H1 (cell line): ENCODE data around the gene PLAU. TPM values are rescaled to one million over a fixed set of nuclear protein-coding genes. Genes with fewer than 3 reads are reported as not detected.

ENCODE experiments used
- CTCF ChIA-PET: fragments of 300-600 bp; sonication (Branson Sonifier 250); formaldehyde crosslinking; loops from one replicate; lab custom pipeline; 2021; ENCODE audit not compliant: partially characterized antibody; lab: Charles Lee
- POLR2A ChIA-PET: fragments of 300-600 bp; sonication (Branson Sonifier 250); formaldehyde crosslinking; loops from one replicate; lab custom pipeline; 2021; ENCODE audit warnings: inconsistent platforms; ENCODE audit not compliant: partially characterized antibody; lab: Charles Lee
- DNase-seq, 2 experiments: peaks; one replicate each; pipeline versions ENCODE4 v3.0.0 to v3.0.0-alpha.2; 2010 to 2022; ENCODE audit warnings: low spot score in 2 of 2, low read depth in 1 of 2, mixed read lengths in 1 of 2
- FAIRE-seq: peaks from 2 replicates; lab custom pipeline; 2011; peaks lifted over from hg19 to GRCh38; lab: Jason Lieb, UNC
- H2AFZ ChIP-seq: 2 replicates; pipeline ENCODE4 v1.8.1; 2012; ENCODE audit warnings: low read length, inconsistent platforms
- H2AK5ac ChIP-seq: 2 replicates; pipeline ENCODE4 v1.6.1; 2013; ENCODE audit warnings: low read depth, low read length
- H2BK120ac ChIP-seq: replicated peaks from 2 replicates; pipeline ENCODE3; 2013; ENCODE audit warnings: low read depth, low read length, inconsistent platforms
- H2BK12ac ChIP-seq: 2 replicates; pipeline ENCODE4 v1.6.1; 2013; ENCODE audit warnings: low read depth, low read length
- H2BK15ac ChIP-seq: 2 replicates; pipeline ENCODE4 v1.6.1; 2013; ENCODE audit warnings: low read length
- H2BK20ac ChIP-seq: 2 replicates; pipeline ENCODE4 v1.6.1; 2013; ENCODE audit warnings: low read length
- H2BK5ac ChIP-seq: 2 replicates; pipeline ENCODE4 v1.6.1; 2013; ENCODE audit warnings: low read depth, low read length
- H3K14ac ChIP-seq: 2 replicates; pipeline ENCODE4 v1.6.1; 2013; ENCODE audit warnings: inconsistent platforms; ENCODE audit not compliant: insufficient read length
- H3K18ac ChIP-seq: 2 replicates; pipeline ENCODE4 v1.6.1; 2013; ENCODE audit warnings: low read length; ENCODE audit errors: extremely low read depth
- H3K23ac ChIP-seq: 2 replicates; pipeline ENCODE4 v1.6.1; 2013; ENCODE audit warnings: inconsistent platforms; ENCODE audit not compliant: insufficient read length
- H3K23me2 ChIP-seq: 2 replicates; pipeline ENCODE4 v1.6.1; 2013; ENCODE audit warnings: low read depth, low read length
- H3K27ac ChIP-seq: 2 replicates; pipeline ENCODE4 v1.6.1; 2011; ENCODE audit warnings: low read depth, low read length, inconsistent platforms
- H3K27me3 ChIP-seq, 4 experiments: replicated peaks in 1 of 4; 1 replicate in 1 of 4; 2 replicates in 3 of 4; pipeline versions ENCODE4 v1.6.1 to v1.8.1; 2011 to 2013; ENCODE audit warnings: low read length in 3 of 4, mild to moderate bottlenecking in 3 of 4, inconsistent platforms in 2 of 4, mixed read lengths in 2 of 4, moderate library complexity in 1 of 4; ENCODE audit not compliant: control insufficient read depth in 3 of 4, insufficient read depth in 3 of 4; ENCODE audit errors: extremely low read depth in 1 of 4
- H3K36me3 ChIP-seq, 4 experiments: 2 replicates each; pipeline versions ENCODE4 v1.6.1 to v1.8.1; 2011 to 2013; ENCODE audit warnings: mild to moderate bottlenecking in 4 of 4, low read length in 3 of 4, moderate library complexity in 2 of 4, control low read depth in 1 of 4, inconsistent platforms in 1 of 4; ENCODE audit not compliant: insufficient read depth in 4 of 4, control insufficient read depth in 2 of 4
- H3K4ac ChIP-seq: replicated peaks from 2 replicates; pipeline ENCODE3; 2013; ENCODE audit warnings: low read length, low read depth, mixed read lengths, inconsistent platforms; ENCODE audit not compliant: insufficient read length
- H3K4me1 ChIP-seq, 4 experiments: replicated peaks in 1 of 4; 1 replicate in 1 of 4; 2 replicates in 3 of 4; pipeline versions ENCODE4 v1.6.1 to v1.8.1; 2011 to 2013; ENCODE audit warnings: low read length in 3 of 4, inconsistent platforms in 2 of 4, mixed read lengths in 1 of 4; ENCODE audit not compliant: insufficient read depth in 4 of 4, control insufficient read depth in 3 of 4
- H3K4me2 ChIP-seq, 2 experiments: 2 replicates each; pipeline versions ENCODE4 v1.6.1 to v1.8.1; 2011 to 2013; ENCODE audit warnings: low read depth in 2 of 2, low read length in 2 of 2, control low read depth in 1 of 2, inconsistent platforms in 1 of 2, mild to moderate bottlenecking in 1 of 2; ENCODE audit not compliant: insufficient read depth in 1 of 2
- H3K4me3 ChIP-seq, 4 experiments: fragments of 200-600, 300-600 bp in 1 of 4; sonication (generic), shearing (Covaris generic), sonication (Bioruptor Twin) in 1 of 4; 2 replicates each; pipeline versions ENCODE4 v1.5.1 to v1.8.1; 2011 to 2016; ENCODE audit warnings: low read length in 4 of 4, low read depth in 3 of 4, control low read depth in 2 of 4, inconsistent platforms in 2 of 4, mild to moderate bottlenecking in 2 of 4, mixed read lengths in 1 of 4, moderate library complexity in 1 of 4; ENCODE audit not compliant: insufficient read depth in 2 of 4; ENCODE audit errors: extremely low read depth in 1 of 4
- H3K56ac ChIP-seq: replicated peaks from 2 replicates; pipeline ENCODE3; 2013; ENCODE audit warnings: low read depth, mild to moderate bottlenecking, mixed read lengths, low read length, inconsistent platforms; ENCODE audit not compliant: insufficient read length
- H3K79me1 ChIP-seq: 2 replicates; pipeline ENCODE4 v1.6.1; 2013; ENCODE audit warnings: low read depth, low read length, control low read depth
- H3K79me2 ChIP-seq, 2 experiments: 2 replicates each; pipeline versions ENCODE4 v1.6.1 to v1.8.1; 2012 to 2013; ENCODE audit warnings: low read length in 2 of 2, mild to moderate bottlenecking in 2 of 2, inconsistent platforms in 1 of 2; ENCODE audit not compliant: insufficient read depth in 2 of 2, control insufficient read depth in 1 of 2
- H3K9ac ChIP-seq, 4 experiments: replicated peaks in 1 of 4; 1 replicate in 1 of 4; 2 replicates in 3 of 4; pipeline versions ENCODE4 v1.6.1 to v1.8.1; 2011 to 2013; ENCODE audit warnings: low read depth in 3 of 4, low read length in 3 of 4, control low read depth in 2 of 4, mild to moderate bottlenecking in 2 of 4, moderate library complexity in 2 of 4, inconsistent platforms in 1 of 4; ENCODE audit errors: extremely low read depth in 1 of 4
- H3K9me3 ChIP-seq, 2 experiments: 2 replicates each; pipeline versions ENCODE4 v1.6.1 to v1.8.1; 2012 to 2013; ENCODE audit warnings: mild to moderate bottlenecking in 2 of 2, moderate library complexity in 2 of 2, control low read depth in 1 of 2, inconsistent platforms in 1 of 2, low read depth in 1 of 2, low read length in 1 of 2, mixed read lengths in 1 of 2; ENCODE audit not compliant: insufficient read depth in 2 of 2
- H4K20me1 ChIP-seq, 2 experiments: replicated peaks in 1 of 2; 2 replicates each; pipeline versions ENCODE3 to v1.8.1; 2011 to 2013; ENCODE audit warnings: inconsistent platforms in 2 of 2, low read length in 2 of 2, mild to moderate bottlenecking in 1 of 2; ENCODE audit not compliant: insufficient read depth in 2 of 2, control insufficient read depth in 1 of 2
- H4K5ac ChIP-seq: 2 replicates; pipeline ENCODE4 v1.6.1; 2013; ENCODE audit warnings: low read length, low read depth, mixed read lengths, inconsistent platforms; ENCODE audit not compliant: insufficient read length
- H4K8ac ChIP-seq: 2 replicates; pipeline ENCODE4 v1.8.0; 2013; ENCODE audit warnings: mild to moderate bottlenecking, moderate library complexity, low read length, inconsistent platforms; ENCODE audit not compliant: insufficient read depth; ENCODE audit errors: extremely low read depth
- H4K91ac ChIP-seq: replicated peaks from 2 replicates; pipeline ENCODE3; 2013; ENCODE audit warnings: low read length, mixed read lengths, inconsistent platforms; ENCODE audit not compliant: insufficient read length
- CEBPB ChIP-seq: IDR thresholded peaks from 2 replicates; pipeline ENCODE4 v1.6.1; 2012; ENCODE audit warnings: low read depth, low read length
- KDM4A ChIP-seq: IDR thresholded peaks from one replicate; pipeline ENCODE4 v1.7.1; 2012; ENCODE audit warnings: low read depth, mild to moderate bottlenecking, moderate library complexity, low read length, inconsistent platforms; ENCODE audit not compliant: severe bottlenecking
- PHF8 ChIP-seq: fragments of 200-600 bp; sonication (generic); conservative IDR thresholded peaks from 2 replicates; pipeline ENCODE4 v1.7.1; 2012; ENCODE audit warnings: low read depth, mild to moderate bottlenecking, inconsistent platforms, low read length, moderate library complexity
- POU5F1 ChIP-seq: IDR thresholded peaks from 2 replicates; pipeline ENCODE4 v1.6.1; 2011; ENCODE audit warnings: low read depth, mild to moderate bottlenecking, low read length, moderate library complexity
- WGBS, 2 experiments: shearing (Covaris generic) in 1 of 2; methylation state at CpG; one replicate each; pipeline versions ENCODE4 v1.1.6 to v1.1.7; 2013 to 2015; ENCODE audit warnings: low lambda C conversion rate in 2 of 2, mixed read lengths in 2 of 2, inconsistent platforms in 1 of 2, low coverage in 1 of 2, missing lambda C conversion rate in 1 of 2; ENCODE audit not compliant: insufficient replicate concordance in 2 of 2, insufficient coverage in 1 of 2, insufficient read length in 1 of 2; ENCODE audit errors: extremely low coverage in 1 of 2, missing lambda C conversion rate in 1 of 2; 5-methylcytosine and 5-hydroxymethylcytosine counted together
- polyA plus RNA-seq, 7 experiments: library from polyadenylated mRNA; depleted of rRNA in 3 of 7; stranded (reverse) in 5 of 7; unstranded in 2 of 7; fragments of >200 nt in 5 of 7; fragments of 200-250 nt in 2 of 7; gene quantifications; 1 replicate in 5 of 7; 2 replicates in 1 of 7; 4 replicates in 1 of 7; pipeline versions ENCODE4 v1.2.1 to v1.2.3, GENCODE V29; 2011 to 2013; ENCODE audit warnings: missing spikeins in 2 of 7, mixed read lengths in 2 of 7
- total RNA-seq: library from RNA; stranded (reverse); fragmentation: NEBNext Ultra II Directional; extraction: Animal tissue kit (Norgen Biotek cat#: 25700); gene quantifications from 2 replicates; pipeline ENCODE4 v1.2.1, GENCODE V29; 2021
- TF ChIP-seq, protein P1 (sequence below), 3 experiments: IDR thresholded peaks; 1 replicate in 2 of 3; 2 replicates in 1 of 3; pipeline versions ENCODE4 v1.5.1 to v1.6.1; 2011; ENCODE audit warnings: low read length in 3 of 3, mild to moderate bottlenecking in 3 of 3, inconsistent platforms in 2 of 3, low read depth in 1 of 3, moderate library complexity in 1 of 3; ENCODE audit not compliant: insufficient read depth in 1 of 3; ENCODE audit errors: control extremely low read depth in 1 of 3
- TF ChIP-seq, protein P2 (sequence below): IDR thresholded peaks from 2 replicates; pipeline ENCODE4 v1.6.1; 2012; ENCODE audit warnings: low read length, inconsistent platforms

Gene PLAU
- total and polyA plus RNA-seq, 2 of the 8 experiments (the other 6 are each of a cell fraction or from before 2014, with no cell fraction given) = 16.2 to 26.1 TPM

DNA sequence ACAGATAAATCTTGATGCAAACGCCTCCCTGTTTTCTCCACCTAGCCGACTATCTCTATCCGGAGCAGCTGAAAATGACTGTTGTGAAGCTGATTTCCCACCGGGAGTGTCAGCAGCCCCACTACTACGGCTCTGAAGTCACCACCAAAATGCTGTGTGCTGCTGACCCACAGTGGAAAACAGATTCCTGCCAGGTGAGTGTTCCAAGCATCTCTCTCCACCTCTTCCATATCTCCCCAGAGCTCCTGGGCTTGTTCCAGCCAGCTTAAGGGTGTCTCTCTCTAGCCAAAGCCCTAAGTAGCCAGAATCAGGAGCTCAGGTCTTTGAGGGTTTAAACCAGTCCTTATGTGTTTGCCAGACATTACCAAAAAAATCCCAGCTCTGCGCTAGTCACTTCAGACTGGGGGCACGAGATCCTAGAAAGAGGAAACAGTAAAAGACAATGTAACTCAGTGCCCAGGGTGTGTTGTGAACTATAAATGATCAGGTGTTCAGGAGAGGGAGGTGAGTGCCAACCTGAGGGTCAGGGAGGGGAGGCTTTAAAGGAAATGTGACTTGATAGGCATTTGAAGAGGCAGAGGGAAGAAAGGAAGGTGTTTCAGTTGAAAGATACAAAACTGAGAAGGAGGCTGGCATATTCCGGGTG lies 4.4 kb downstream of the PLAU start:
- no peak overlapping the region for H2BK15ac ChIP-seq
- H2BK20ac ChIP-seq = no peak overlapping the region
- no peak overlapping the region for H4K8ac ChIP-seq
- peaks cover 3 to 14% (median 11%) of the 10 kb centered on the region in 4 experiments; a peak in 6 of 7 replicates for H3K27me3 ChIP-seq
- H3K79me1 ChIP-seq = no peaks in the 10 kb centered on the region
- no peak overlapping the region for H3K27ac ChIP-seq
- H3K14ac ChIP-seq = no peak overlapping the region
- no peak overlapping the region for H3K18ac ChIP-seq
- H2BK12ac ChIP-seq = no peak overlapping the region
- H4K91ac ChIP-seq = no peak overlapping the region
- H4K5ac ChIP-seq = no peak overlapping the region
- peaks cover 10% of the 10 kb centered on the region; the same call in 1 of the 2 replicates for H3K23me2 ChIP-seq
- no peak overlapping the region for H3K4ac ChIP-seq
- H2AK5ac ChIP-seq = no peak overlapping the region
- no peak overlapping the region for H3K23ac ChIP-seq
- no peak overlapping the region for H2AFZ ChIP-seq
- ChIA-PET POLR2A (interaction anchor here (0.6 to 1.7 kb wide), 5 partner anchors 9 to 86 kb away, joined by 3 to 5 read pairs (median 3); no protein-coding TSS in a partner anchor), CTCF (interaction anchor here (1.1 to 4.5 kb wide), 4 partner anchors 8 to 35 kb away, joined by 3 to 32 read pairs (median 8); no protein-coding TSS in a partner anchor)
- no peak for DNase-seq
- H3K4me3 ChIP-seq = no peak overlapping the region
- no peak overlapping the region for H2BK5ac ChIP-seq
- H3K9me3 ChIP-seq = no peaks in the 10 kb centered on the region
- no peak overlapping the region for H3K4me2 ChIP-seq
- H4K20me1 ChIP-seq = no peaks in the 10 kb centered on the region
- no peaks in the 10 kb centered on the region for H3K79me2 ChIP-seq
- no peak for FAIRE-seq
- WGBS, 2 experiments = 95% methylated on average over 8 of the region's 8 CpGs; no CpG with 5 or more reads in 1 of the 2 experiments
- no peak overlapping the region for H3K9ac ChIP-seq
- H3K4me1 ChIP-seq = peaks cover 3 to 20% (median 17%) of the 10 kb centered on the region in 4 experiments
- H3K36me3 ChIP-seq = no peaks in the 10 kb centered on the region
- no peak overlapping the region for H2BK120ac ChIP-seq
- no peak overlapping the region for H3K56ac ChIP-seq
- no peak for TF ChIP-seq PHF8
- no peak for TF ChIP-seq POU5F1
- TF ChIP-seq CEBPB = no peak
- TF ChIP-seq KDM4A = no peak
- TF ChIP-seq, protein P1, sequence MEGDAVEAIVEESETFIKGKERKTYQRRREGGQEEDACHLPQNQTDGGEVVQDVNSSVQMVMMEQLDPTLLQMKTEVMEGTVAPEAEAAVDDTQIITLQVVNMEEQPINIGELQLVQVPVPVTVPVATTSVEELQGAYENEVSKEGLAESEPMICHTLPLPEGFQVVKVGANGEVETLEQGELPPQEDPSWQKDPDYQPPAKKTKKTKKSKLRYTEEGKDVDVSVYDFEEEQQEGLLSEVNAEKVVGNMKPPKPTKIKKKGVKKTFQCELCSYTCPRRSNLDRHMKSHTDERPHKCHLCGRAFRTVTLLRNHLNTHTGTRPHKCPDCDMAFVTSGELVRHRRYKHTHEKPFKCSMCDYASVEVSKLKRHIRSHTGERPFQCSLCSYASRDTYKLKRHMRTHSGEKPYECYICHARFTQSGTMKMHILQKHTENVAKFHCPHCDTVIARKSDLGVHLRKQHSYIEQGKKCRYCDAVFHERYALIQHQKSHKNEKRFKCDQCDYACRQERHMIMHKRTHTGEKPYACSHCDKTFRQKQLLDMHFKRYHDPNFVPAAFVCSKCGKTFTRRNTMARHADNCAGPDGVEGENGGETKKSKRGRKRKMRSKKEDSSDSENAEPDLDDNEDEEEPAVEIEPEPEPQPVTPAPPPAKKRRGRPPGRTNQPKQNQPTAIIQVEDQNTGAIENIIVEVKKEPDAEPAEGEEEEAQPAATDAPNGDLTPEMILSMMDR (IDR thresholded peaks at IDR 0.05; ENCODE audit: control extremely low read depth in 1 of 3, insufficient read depth in 1 of 3, low read depth in 1 of 3, low read length in 3 of 3) = no peak
- TF ChIP-seq, protein P2, sequence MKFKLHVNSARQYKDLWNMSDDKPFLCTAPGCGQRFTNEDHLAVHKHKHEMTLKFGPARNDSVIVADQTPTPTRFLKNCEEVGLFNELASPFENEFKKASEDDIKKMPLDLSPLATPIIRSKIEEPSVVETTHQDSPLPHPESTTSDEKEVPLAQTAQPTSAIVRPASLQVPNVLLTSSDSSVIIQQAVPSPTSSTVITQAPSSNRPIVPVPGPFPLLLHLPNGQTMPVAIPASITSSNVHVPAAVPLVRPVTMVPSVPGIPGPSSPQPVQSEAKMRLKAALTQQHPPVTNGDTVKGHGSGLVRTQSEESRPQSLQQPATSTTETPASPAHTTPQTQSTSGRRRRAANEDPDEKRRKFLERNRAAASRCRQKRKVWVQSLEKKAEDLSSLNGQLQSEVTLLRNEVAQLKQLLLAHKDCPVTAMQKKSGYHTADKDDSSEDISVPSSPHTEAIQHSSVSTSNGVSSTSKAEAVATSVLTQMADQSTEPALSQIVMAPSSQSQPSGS = no peak
